ENCODE measurements around the gene OAS2.

Gene OAS2

DNA sequence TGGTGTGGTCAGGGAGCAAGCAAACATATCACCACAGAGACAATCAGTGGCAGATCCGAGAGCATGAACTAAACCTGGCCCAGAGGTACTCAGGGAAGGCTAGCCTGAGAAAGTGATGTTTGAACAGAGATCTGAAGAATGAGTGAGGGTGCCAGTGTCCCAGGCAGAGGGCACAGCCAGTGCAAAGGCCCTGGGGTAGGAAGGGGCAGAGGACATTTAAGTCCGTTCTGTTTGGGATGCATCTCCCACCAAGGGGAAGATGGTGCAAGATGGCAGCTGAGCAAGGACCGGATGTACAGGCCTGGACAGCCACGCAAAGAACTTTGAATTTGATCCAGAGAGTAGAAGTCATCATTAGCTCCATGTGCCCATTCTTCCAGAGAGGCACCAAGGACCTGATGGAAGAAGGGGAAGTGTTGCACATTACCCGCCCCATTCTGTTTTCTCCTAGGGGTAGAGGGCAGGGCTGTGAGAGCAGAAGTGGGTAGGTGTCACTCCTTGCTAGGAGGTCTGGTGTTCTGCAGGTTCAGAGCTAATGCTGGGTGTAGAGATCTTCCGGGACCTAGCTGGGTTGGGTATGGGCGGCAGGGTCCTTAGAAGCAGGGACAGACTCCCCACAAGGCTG is 82.1 kb downstream of the OAS2 start:
- no peak for DNase-seq

DNA sequence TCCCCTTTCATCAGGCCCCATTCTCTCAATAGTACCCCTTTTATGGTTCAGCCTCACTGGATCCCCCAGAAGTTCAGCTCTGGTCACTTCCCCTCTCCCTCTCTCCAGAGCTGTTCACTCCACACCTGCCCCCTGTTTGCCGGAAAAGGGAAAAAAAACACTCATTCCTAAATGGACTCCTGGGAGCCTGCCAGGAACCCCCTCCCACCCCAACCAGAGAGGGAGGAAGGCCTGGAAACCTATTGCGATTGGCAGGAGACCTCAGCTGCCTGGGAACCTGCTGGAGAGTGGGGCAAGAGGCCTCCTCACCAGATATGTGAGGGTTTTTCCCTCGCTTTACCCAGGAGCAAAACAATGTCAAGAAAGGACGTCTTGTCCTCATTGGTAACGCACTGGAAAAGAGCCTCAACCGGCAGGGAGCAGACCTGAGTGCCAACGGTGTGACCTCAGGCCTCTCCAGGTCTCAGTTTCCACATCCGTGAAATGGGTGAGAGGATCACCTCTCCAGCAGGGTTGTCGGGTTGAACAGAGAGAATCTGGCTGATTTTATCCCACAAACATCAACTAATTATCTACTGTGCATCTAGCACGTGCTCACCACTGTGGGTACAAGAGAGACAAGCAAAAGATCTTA is 82.9 kb downstream of the OAS2 start:
- DNase-seq: no peak

Measured in effector CD8-positive, alpha-beta T cell (primary cell).